ENCODE results near the gene STUB1.
"Not testable (repeated sequence)": the region's sequence is repeated elsewhere in the genome, so short reads cannot be mapped to it uniquely, and the experiment has no call there.

STUB1 gene

DNA sequence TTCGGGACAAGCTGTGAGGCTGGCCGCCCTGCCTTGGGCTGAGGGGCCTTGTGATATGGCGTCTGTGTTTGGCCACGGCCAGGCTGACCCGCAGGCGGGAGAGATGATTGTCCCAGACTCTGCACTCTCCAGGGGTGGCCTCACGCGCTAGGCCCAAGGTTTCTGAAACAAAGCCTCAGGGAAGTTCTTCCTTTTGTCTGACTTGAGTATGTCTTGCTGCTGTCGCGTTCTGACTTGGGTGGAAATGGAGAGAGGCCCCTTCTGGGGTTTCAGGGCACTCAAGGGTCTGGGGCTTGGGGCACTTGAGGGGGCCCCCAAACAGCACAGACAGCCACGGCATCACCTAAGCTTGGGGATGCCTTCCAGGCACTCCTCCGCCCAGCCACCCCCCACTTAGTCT lies 30.9 kb downstream of the STUB1 start:
- POLR2A ChIA-PET: interaction anchor here (0.7 to 1.8 kb wide), 2 partner anchors 9 to 77 kb away, joined by 4 to 7 read pairs; partner anchors contain the start of gene RPUSD1
- TF ChIP-seq, protein P1, sequence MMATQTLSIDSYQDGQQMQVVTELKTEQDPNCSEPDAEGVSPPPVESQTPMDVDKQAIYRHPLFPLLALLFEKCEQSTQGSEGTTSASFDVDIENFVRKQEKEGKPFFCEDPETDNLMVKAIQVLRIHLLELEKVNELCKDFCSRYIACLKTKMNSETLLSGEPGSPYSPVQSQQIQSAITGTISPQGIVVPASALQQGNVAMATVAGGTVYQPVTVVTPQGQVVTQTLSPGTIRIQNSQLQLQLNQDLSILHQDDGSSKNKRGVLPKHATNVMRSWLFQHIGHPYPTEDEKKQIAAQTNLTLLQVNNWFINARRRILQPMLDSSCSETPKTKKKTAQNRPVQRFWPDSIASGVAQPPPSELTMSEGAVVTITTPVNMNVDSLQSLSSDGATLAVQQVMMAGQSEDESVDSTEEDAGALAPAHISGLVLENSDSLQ (IDR thresholded peaks at IDR 0.05): no peak
- no peak for TF ChIP-seq BHLHE40 (IDR thresholded peaks at IDR 0.05; ENCODE audit: borderline replicate concordance)
- TF ChIP-seq HDGF (IDR thresholded peaks at IDR 0.05; ENCODE audit: borderline replicate concordance): no peak
- TF ChIP-seq FOXM1 (IDR thresholded peaks at IDR 0.05; ENCODE audit: borderline replicate concordance): no peak
- TF ChIP-seq L3MBTL2 (conservative IDR thresholded peaks at IDR 0.05): no peak
- no peak for TF ChIP-seq SP1 (IDR thresholded peaks at IDR 0.05)
- no peak for TF ChIP-seq FOXK2 (IDR thresholded peaks at IDR 0.05)
- no peak for TF ChIP-seq ZNF384 (IDR thresholded peaks at IDR 0.05)
- no peak for TF ChIP-seq FOXA1 (IDR thresholded peaks at IDR 0.05)
- no peak for TF ChIP-seq ELF4 (IDR thresholded peaks at IDR 0.05)
- CTCF ChIA-PET: no interaction called here
- no peak for DNase-seq (ENCODE audit: extremely low spot score)

DNA sequence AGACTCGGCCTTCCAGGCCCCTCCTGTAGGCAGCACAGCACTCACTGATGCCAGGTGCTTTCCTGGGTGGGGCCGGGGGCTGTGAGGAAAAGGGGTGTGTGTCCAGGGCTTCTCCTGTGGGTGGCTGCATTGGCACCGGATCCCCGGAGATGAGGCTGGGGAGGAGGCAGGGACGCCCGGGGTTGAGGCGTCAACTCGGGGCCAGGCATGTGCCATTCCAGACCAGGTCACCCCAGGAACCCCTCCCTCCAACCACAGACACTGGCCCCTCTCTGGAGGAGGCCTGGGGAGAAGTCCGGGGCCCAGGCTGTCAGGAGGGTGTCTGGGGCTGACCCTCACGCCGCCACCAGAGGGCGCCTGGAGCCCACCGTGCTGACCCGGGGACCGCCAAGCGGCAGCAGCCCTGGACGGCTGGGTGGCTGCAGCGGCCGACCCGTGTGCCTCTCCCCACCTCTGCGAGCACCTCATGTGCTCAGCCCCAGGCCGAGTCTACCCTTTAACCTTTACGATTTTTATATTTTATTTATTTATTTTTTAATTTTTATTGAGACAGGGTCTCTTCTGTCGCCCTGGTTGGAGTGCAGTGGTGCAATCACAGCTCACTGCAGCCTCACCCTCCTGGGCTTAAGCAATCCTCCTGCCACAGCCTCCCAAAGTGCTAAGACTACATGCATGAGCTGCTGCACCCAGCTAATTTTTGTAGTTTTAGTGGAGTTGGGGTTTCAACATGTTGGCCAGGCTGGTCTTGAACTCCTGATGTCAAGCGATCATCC lies 31.5 kb downstream of the STUB1 start:
- POLR2A ChIA-PET: interaction anchor here (0.8 to 1.7 kb wide), 4 partner anchors 10 to 77 kb away, joined by 3 to 9 read pairs (median 4); partner anchors contain the start of genes ANTKMT, CHTF18, CIAO3 and RPUSD1
- DNase-seq (ENCODE audit: extremely low spot score): peak; percentile 84

DNA sequence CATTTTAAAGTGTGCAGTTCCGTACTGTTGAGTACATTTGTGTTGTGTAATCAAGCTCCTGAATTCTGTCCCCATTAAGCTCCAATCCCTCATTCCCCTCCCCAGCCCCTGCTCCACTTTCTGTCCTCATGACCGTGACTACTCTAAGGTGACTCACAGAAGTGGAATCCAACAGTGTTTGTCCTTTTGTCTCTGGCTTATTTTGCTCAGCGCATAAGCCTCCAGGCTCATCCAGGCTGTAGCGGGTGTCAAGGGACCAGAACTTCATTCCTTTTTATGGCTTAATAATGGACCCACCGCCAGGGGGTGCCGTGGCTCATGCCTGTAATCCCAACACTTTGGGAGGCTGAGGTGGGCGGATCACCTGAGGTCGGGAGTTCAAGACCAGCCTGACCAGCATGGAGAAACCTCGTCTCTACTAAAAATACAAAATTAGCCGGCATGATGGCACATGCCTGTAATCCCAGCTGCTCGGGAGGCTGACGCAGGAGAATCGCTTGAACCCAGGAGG lies 32.6 kb downstream of the STUB1 start:
- CTCF ChIA-PET: interaction anchor here (0.7 to 1.5 kb wide), 5 partner anchors 12 to 76 kb away, joined by 3 to 5 read pairs (median 4); partner anchors contain the start of genes CHTF18 and RPUSD1
- POLR2A ChIA-PET: interaction anchor here (0.8 to 1.7 kb wide), 4 partner anchors 9 to 76 kb away, joined by 3 to 9 read pairs (median 4); partner anchors contain the start of genes ANTKMT, CHTF18, CIAO3 and RPUSD1

More for the DNA sequence above, 31.5 kb downstream of the STUB1 start:
- CTCF ChIA-PET: interaction anchor here (0.7 to 1.5 kb wide), 5 partner anchors 11 to 77 kb away, joined by 3 to 5 read pairs (median 4); partner anchors contain the start of genes CHTF18 and RPUSD1
- TF ChIP-seq BHLHE40 (IDR thresholded peaks at IDR 0.05; ENCODE audit: borderline replicate concordance) (no peak), SP1 (IDR thresholded peaks at IDR 0.05) (no peak), FOXA1 (IDR thresholded peaks at IDR 0.05) (no peak)

DNA sequence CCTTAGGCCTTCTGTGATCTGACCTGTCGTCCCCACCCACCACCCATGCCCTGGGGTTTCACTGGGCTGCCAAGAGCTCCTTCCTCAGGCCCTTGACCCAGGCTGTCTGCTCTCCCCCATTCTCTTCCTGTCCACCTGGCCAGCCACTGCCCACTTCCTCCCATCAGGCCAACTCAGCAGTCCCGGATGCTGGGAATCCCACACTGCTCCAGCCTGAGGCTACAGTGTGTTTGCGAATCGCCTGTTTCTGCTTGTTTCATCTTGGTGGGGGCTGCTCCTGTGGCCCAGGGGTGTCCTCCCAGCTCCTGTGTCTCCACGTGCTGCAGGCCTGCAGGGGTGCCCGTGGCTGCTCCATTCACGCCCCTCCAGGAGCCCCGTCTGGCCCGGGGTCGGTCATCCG lies 33.9 kb downstream of the STUB1 start:
- DNase-seq (ENCODE audit: extremely low spot score): no peak
- TF ChIP-seq TARDBP (IDR thresholded peaks at IDR 0.05) (no peak), L3MBTL2 (conservative IDR thresholded peaks at IDR 0.05) (no peak), SP1 (IDR thresholded peaks at IDR 0.05) (no peak), ELF4 (IDR thresholded peaks at IDR 0.05) (no peak), FOXK2 (IDR thresholded peaks at IDR 0.05) (no peak), FOXM1 (IDR thresholded peaks at IDR 0.05; ENCODE audit: borderline replicate concordance) (no peak), LEF1 (IDR thresholded peaks at IDR 0.05; ENCODE audit: borderline replicate concordance) (no peak), FOXA1 (IDR thresholded peaks at IDR 0.05) (no peak), HDGF (IDR thresholded peaks at IDR 0.05; ENCODE audit: borderline replicate concordance) (no peak), CTBP1 (IDR thresholded peaks at IDR 0.05; ENCODE audit: borderline replicate concordance) (no peak), BHLHE40 (IDR thresholded peaks at IDR 0.05; ENCODE audit: borderline replicate concordance) (no peak), SUZ12 (IDR thresholded peaks at IDR 0.05) (no peak), ARNT (IDR thresholded peaks at IDR 0.05) (no peak), NFRKB (IDR thresholded peaks at IDR 0.05) (no peak)
- TF ChIP-seq, protein P1 (IDR thresholded peaks at IDR 0.05): no peak
- ChIA-PET POLR2A (interaction anchor here (4.0 kb wide), 1 partner anchor 12 kb away, joined by 27 read pairs; the partner anchor contains the start of genes CCDC78 and HAGHL), CTCF (no interaction called here)

More for the DNA sequence above, 32.6 kb downstream of the STUB1 start:
- DNase-seq (ENCODE audit: extremely low spot score): not testable (repeated sequence)

DNA sequence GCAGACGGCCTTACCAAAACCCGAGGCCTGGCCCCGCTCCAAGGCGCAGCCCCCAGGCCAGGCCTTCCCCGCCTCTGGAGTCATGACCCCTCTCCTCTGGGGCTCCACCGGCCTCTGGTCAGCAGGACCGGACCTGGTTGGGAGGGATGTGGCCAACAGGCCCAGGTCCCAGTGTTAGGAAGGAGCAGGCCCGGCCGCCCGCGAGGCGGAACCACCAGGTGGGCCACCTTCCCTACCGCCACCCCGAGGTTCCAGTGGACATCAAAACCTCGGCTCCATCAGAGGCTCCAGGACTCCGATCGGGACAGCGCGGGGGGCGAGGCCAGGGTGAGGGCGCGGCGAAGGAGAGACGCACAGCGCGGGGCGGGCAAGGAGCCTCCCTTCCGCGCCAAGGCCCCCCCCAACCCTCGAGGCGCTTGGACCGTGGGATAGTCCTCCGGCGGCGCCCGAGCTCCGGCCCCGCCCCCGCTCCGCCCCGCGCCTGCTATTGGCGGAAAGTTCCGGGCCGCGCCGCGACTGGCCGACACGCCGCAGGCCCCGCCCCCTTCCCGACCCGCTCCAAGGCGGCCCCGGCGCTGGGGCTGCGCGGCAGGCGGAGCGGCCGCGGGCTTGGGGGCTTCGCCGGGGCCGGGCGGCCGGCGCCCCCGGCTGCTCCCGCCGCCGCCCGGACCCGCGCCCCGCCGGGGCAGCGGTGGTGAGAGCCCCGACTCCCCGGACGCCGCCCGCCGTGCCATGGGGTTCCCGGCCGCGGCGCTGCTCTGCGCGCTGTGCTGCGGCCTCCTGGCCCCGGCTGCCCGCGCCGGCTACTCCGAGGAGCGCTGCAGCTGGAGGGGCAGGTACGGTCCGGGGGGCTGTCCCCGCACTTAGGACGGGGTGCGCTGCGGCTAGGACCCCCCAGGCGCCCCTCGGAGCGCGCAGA lies 34.6 kb downstream of the STUB1 start, which contains the start of gene METRN:
METRN (plus strand) TSS at position 561 of the 919 bp plus-strand sequence; CDS start at position 733, 172 bp downstream.
- peak; percentile 85 for DNase-seq (ENCODE audit: extremely low spot score)
- ChIA-PET CTCF (interaction anchor here (1.1 to 2.2 kb wide), 4 partner anchors 26 to 73 kb away, joined by 3 to 9 read pairs (median 4); partner anchors contain the start of genes CHTF18, CIAO3 and RPUSD1), POLR2A (interaction anchor here (1.4 to 4.0 kb wide), 3 partner anchors 12 to 73 kb away, joined by 3 to 27 read pairs (median 17); partner anchors contain the start of genes CCDC78, CHTF18, HAGHL and RPUSD1)
- TF ChIP-seq LEF1 (IDR thresholded peaks at IDR 0.05; ENCODE audit: borderline replicate concordance) (no peak), ZNF384 (IDR thresholded peaks at IDR 0.05) (no peak), L3MBTL2 (conservative IDR thresholded peaks at IDR 0.05) (no peak), FOXK2 (IDR thresholded peaks at IDR 0.05) (no peak), SUZ12 (IDR thresholded peaks at IDR 0.05) (no peak), NFRKB (IDR thresholded peaks at IDR 0.05) (no peak), TARDBP (IDR thresholded peaks at IDR 0.05) (no peak), HDGF (IDR thresholded peaks at IDR 0.05; ENCODE audit: borderline replicate concordance) (no peak), FOXM1 (IDR thresholded peaks at IDR 0.05; ENCODE audit: borderline replicate concordance) (no peak), ARNT (IDR thresholded peaks at IDR 0.05) (no peak), BHLHE40 (IDR thresholded peaks at IDR 0.05; ENCODE audit: borderline replicate concordance) (no peak), SP1 (IDR thresholded peaks at IDR 0.05) (no peak), CTBP1 (IDR thresholded peaks at IDR 0.05; ENCODE audit: borderline replicate concordance) (no peak), FOXA1 (IDR thresholded peaks at IDR 0.05) (no peak), ELF4 (IDR thresholded peaks at IDR 0.05) (no peak)
- TF ChIP-seq, protein P1 (IDR thresholded peaks at IDR 0.05): no peak

Measured in HEK293T (cell line).